BJ (cell line): Measurements from ENCODE around the gene SYNPO. TPM values are rescaled to one million over a fixed set of nuclear protein-coding genes. Genes with fewer than 3 reads are reported as not detected.

Experiments
- CTCF ChIA-PET: fragments of 350-600 bp; formaldehyde crosslinking; extraction: SDS; loops from one replicate; lab custom pipeline; 2021; ENCODE audit warnings: antibody characterized with exemption, inconsistent platforms; lab: Yijun Ruan, JAX
- POLR2A ChIA-PET: fragments of 300-600 bp; sonication (Branson Sonifier 250); formaldehyde crosslinking; extraction: SDS; loops from one replicate; lab custom pipeline; 2021; ENCODE audit warnings: antibody characterized with exemption; lab: Charles Lee
- DNase-seq: peaks from one replicate; pipeline ENCODE4 v3.0.0-alpha.2; 2011; ENCODE audit warnings: low read depth
- H3K27me3 ChIP-seq: 2 replicates; pipeline ENCODE4 v1.6.0; 2011; ENCODE audit warnings: low read length; ENCODE audit not compliant: control insufficient read depth, insufficient read depth
- H3K36me3 ChIP-seq: 2 replicates; pipeline ENCODE4 v1.5.1; 2011; ENCODE audit warnings: low read length; ENCODE audit not compliant: control insufficient read depth, insufficient read depth
- H3K4me3 ChIP-seq: 2 replicates; pipeline ENCODE4 v1.5.1; 2011; ENCODE audit warnings: low read depth, mild to moderate bottlenecking, control low read depth, low read length
- CTCF ChIP-seq: IDR thresholded peaks from 2 replicates; pipeline ENCODE4 v1.5.1; 2011; ENCODE audit warnings: low read depth, mild to moderate bottlenecking, control low read depth, inconsistent platforms, low read length, moderate library complexity; ENCODE audit not compliant: insufficient read depth
- polyA plus RNA-seq: library from polyadenylated mRNA; depleted of rRNA; stranded (reverse); fragments of >200 nt; gene quantifications from 2 replicates; pipeline ENCODE4 v1.2.3, GENCODE V29; 2011

The SYNPO gene
- polyA plus RNA-seq, 1 experiment, result 8.4 TPM

DNA sequence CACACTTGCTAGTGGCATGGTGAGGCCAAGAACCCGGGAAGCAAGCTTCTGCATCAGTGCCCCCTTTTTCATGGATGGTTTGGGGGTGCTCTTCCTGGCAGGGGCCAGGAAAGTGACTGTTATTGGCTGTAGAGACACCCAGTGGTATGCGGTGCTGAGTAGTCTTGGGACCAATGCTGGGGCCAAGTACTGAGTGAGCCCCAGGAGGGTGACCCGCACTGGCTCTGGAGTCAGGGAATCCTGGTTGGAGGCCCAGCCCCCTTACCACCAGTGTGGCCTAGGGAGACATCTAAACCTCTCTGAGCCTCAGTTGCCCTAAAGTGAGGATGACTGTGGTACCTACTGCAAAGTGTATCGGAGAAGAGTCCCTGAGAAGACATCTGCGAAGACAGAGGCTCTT, 41.2 kb upstream of the SYNPO start:
- no peaks in the 10 kb centered on the region for H3K36me3 ChIP-seq
- no peaks in the 10 kb centered on the region for H3K27me3 ChIP-seq
- H3K4me3 ChIP-seq, result no peak overlapping the region
- POLR2A ChIA-PET, result no interaction called here
- TF ChIP-seq CTCF, result no peak
- CTCF ChIA-PET, result interaction anchor here (0.6 kb wide), 1 partner anchor 12 kb away, joined by 4 read pairs; no protein-coding TSS in a partner anchor
- DNase-seq, result no peak

DNA sequence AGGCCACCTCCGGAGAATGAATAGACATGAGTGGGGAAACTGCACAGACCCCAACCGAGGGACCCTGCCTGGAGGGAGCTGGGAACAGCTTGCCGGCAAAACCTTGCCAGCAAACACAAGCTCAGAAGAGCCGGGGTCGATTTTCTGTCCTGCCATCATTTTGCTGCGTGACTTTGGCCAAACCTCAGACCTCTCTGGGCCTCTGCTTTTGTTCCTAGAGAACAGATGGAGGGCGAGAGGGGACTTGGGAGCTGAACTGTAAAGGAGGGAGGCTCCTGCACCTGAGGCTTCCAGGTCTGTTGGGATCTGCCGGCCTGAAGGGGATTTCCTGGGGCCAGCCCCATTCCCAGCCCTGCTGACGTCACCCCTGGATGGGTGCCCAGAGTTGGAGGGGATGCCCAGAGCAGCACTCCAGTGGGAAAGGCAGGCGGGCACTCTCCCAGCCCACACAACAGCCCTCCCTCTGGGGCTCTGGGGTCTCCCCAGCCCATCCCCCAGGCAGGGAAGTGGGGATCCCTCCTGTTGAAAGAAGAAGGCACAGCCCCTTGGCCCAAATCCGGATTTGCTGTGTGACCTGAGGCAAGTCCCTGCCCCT, 40.4 kb upstream of the SYNPO start:
- H3K36me3 ChIP-seq, result no peaks in the 10 kb centered on the region
- TF ChIP-seq CTCF, result no peak
- DNase-seq, result no peak
- H3K4me3 ChIP-seq, result no peak overlapping the region
- ChIA-PET CTCF (interaction anchor here (0.6 kb wide), 1 partner anchor 12 kb away, joined by 4 read pairs; no protein-coding TSS in a partner anchor), POLR2A (no interaction called here)
- no peaks in the 10 kb centered on the region for H3K27me3 ChIP-seq

GRCh38 chr5:150600616-150601490, 39.6 kb upstream of the SYNPO start:
- ChIA-PET CTCF (no interaction called here), POLR2A (no interaction called here)
- no peak for TF ChIP-seq CTCF
- H3K27me3 ChIP-seq, result no peaks in the 10 kb centered on the region
- no peak overlapping the region for H3K4me3 ChIP-seq
- no peaks in the 10 kb centered on the region for H3K36me3 ChIP-seq
- no peak for DNase-seq

DNA sequence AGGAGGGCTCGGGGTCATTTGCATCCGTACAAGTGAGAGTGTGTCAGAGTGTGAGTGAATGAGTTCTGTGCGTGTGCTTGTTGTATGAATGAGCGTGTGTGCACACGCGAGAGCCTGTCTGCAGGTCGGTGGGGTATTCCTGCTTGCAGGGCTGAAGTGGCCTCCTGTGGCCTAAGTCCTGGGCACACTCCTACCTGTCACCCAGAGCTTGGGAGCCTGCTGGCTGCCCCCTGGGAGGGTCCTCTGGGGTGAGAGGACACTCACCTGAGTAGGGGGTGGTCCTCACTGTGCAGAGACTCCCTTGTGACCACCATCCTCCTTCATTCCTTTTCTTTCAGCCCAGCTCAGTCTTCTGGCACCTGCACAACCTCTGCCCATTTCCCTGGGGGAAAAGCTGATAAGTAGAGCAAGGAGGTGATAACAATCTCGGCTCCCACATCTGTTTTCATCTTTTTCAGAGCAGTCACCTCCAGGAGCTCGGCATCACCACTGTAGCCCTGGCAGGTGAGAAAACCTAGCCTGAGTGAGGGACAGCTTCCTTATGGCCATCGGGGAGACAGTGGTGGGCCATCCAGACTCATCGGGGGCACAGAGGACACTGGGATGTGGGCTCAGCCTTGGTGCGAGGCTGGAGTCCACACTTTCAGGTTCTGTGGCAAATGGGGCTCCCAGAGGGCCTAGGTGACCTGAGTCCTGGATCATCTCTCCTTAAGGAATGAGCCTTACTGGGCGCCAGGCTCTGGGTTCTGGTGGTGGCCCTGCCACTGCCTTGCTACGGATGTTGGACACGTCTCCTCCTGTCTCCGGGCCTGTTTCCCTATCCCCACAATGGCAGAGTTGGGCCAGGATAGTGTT, 38.7 kb upstream of the SYNPO start:
- no peak overlapping the region for H3K4me3 ChIP-seq
- H3K27me3 ChIP-seq, result no peaks in the 10 kb centered on the region
- DNase-seq, result no peak
- ChIA-PET CTCF (no interaction called here), POLR2A (no interaction called here)
- no peak for TF ChIP-seq CTCF
- H3K36me3 ChIP-seq, result no peaks in the 10 kb centered on the region
